Adrenal gland (tissue), 5 donors: ENCODE data around the gene NRXN3.

Experiments
- POLR2A ChIP-seq, 2 donors: fragments of 450-650 bp; IDR thresholded peaks; one replicate each; pipeline ENCODE4 v1.6.1; 2017; ENCODE audit warnings: antibody characterized with exemption in 2 of 2, mild to moderate bottlenecking in 2 of 2, moderate library complexity in 1 of 2
- TF ChIP-seq, protein P1 (sequence below), 6 experiments: fragments of 450-650 bp in 4 of 6; fragments of 200-600 bp in 2 of 6; sonication (generic) in 1 of 6; IDR thresholded peaks; 1 replicate in 5 of 6; 2 replicates in 1 of 6; pipeline versions ENCODE4 v1.5.1 to v1.8.0; 2016 to 2021; ENCODE audit warnings: antibody characterized with exemption in 6 of 6, mild to moderate bottlenecking in 2 of 6, moderate library complexity in 1 of 6
- donor health status: DM: no; HTN: no; CAD: no.

DNA sequence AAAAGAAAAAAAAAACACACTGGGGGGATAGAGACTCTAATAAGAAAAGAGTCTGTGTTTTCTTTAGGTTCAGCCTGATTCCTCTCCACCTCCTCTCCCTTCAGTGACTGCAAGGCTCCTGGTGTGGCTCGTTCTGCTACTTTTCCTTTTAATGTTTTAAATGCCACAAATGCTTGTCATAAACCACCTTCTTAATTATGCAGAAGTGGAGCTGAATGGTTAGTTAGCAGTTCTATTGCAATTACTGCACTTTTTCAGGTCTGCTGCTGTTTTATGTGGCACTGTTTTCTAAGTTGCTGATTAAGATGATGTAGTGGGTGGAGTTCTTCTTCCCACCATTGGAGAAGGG lies 1163.0 kb downstream of the NRXN3 start:
- TF ChIP-seq POLR2A (IDR thresholded peaks at IDR 0.05): no peak
- TF ChIP-seq, protein P1, sequence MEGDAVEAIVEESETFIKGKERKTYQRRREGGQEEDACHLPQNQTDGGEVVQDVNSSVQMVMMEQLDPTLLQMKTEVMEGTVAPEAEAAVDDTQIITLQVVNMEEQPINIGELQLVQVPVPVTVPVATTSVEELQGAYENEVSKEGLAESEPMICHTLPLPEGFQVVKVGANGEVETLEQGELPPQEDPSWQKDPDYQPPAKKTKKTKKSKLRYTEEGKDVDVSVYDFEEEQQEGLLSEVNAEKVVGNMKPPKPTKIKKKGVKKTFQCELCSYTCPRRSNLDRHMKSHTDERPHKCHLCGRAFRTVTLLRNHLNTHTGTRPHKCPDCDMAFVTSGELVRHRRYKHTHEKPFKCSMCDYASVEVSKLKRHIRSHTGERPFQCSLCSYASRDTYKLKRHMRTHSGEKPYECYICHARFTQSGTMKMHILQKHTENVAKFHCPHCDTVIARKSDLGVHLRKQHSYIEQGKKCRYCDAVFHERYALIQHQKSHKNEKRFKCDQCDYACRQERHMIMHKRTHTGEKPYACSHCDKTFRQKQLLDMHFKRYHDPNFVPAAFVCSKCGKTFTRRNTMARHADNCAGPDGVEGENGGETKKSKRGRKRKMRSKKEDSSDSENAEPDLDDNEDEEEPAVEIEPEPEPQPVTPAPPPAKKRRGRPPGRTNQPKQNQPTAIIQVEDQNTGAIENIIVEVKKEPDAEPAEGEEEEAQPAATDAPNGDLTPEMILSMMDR (IDR thresholded peaks at IDR 0.05): no peak
